Activated T-cell treated with anti-CD3 and anti-CD28 coated beads, Interleukin-2, amount 50 U/mL, for 72 hours (primary cell): Measurements from ENCODE around the gene BRSK2. TPM values are rescaled to one million over a fixed set of nuclear protein-coding genes. Genes with fewer than 3 reads are reported as not detected.
A peak's percentile ranks its signal among the peaks of the same experiment; 100 is the strongest.

Experiments
- ATAC-seq, 2 donors: fragments of 150-1000 bp; cut with Tn5 transposase; replicated peaks in 1 of 2; 2 replicates each; pipeline ENCODE4 v1.10.0; 2021; ENCODE audit warnings: moderate library complexity in 2 of 2, mild to moderate bottlenecking in 1 of 2
- DNase-seq, 2 donors: peaks; one replicate each; pipeline ENCODE4 v3.0.0; 2021 to 2022; ENCODE audit warnings: mixed read lengths in 1 of 2
- H3K27ac Mint-ChIP-seq: one replicate; pipeline ENCODE4 v1.8.0; 2022; ENCODE audit warnings: mild to moderate bottlenecking, moderate library complexity, mixed read lengths
- H3K27me3 Mint-ChIP-seq: one replicate; pipeline ENCODE4 v1.8.0; 2022; ENCODE audit warnings: low read depth, mixed read lengths
- H3K36me3 Mint-ChIP-seq, 2 donors: one replicate each; pipeline ENCODE4 v1.8.0; 2022; ENCODE audit warnings: mixed read lengths in 2 of 2, mild to moderate bottlenecking in 1 of 2; ENCODE audit not compliant: insufficient read depth in 2 of 2
- H3K4me1 Mint-ChIP-seq: one replicate; pipeline ENCODE4 v1.8.0; 2022; ENCODE audit warnings: low read depth, mixed read lengths
- H3K4me3 Mint-ChIP-seq, 2 donors: one replicate each; pipeline ENCODE4 v1.8.0; 2022; ENCODE audit warnings: mild to moderate bottlenecking in 2 of 2, mixed read lengths in 2 of 2, moderate library complexity in 2 of 2
- H3K9me3 Mint-ChIP-seq, 2 donors: one replicate each; pipeline ENCODE4 v1.8.0; 2022; ENCODE audit warnings: mixed read lengths in 2 of 2
- total RNA-seq, 2 donors: library from RNA; stranded (reverse); gene quantifications; one replicate each; pipeline ENCODE4 v1.2.3, GENCODE V29; 2022

The BRSK2 gene
- total RNA-seq, 2 donors from 2014 or later, result 0.51 to 0.84 TPM

DNA sequence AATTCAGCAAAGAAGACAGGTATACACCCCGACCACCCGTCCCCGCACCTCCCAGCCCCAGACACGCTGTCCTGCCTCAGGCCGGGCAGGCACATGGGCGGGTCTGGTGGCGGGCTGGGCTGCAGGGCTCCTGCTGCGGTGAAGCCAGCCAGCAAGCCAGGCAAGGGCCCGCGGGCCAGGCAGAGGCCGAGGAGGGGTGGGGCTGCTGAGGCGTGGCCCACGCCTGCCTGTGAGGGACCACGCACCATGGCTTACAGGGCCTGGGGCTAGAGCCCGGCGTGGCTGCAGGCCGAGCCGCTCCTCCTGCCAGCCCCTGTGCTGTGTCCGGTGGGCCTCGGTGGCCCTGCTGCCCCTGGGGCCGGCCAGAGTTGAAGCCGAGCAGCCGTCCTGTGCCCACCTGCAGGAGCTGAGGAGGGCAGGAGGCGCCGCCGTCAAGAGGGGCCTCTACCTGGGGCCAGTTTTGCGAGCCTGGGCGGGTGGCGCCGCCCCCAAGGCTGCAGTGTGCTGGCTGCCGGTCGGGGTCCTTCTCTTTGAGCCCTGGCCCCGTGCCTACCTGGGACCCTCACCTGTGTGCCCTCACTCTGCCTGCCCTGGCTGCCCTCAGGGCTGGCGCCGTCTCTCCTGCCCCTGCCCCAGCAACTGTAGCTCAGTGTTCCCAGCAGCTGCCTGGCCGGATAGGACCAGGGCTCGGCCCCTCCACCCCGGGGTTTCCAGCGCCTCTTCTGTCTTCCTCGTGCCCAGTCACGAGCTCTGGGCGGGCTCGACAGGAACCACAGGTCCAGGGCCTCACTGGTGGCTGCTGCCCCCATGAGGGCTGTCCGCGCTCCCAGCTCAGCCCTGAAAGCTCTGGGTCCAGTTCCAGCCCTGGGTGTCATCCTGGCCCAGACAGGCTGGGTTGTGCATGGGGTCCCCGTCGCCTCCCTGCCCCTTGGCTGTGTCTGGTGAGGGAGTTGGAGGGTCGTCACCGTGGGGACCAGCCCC, 58.4 kb downstream of the BRSK2 start:
- Mint-ChIP-seq H3K27me3 (no peaks in the 10 kb centered on the region), H3K36me3 (no peaks in the 10 kb centered on the region), H3K27ac (no peak overlapping the region), H3K4me1 (no peaks in the 10 kb centered on the region), H3K4me3 (no peak overlapping the region), H3K9me3 (no peaks in the 10 kb centered on the region)
- DNase-seq (no peak), ATAC-seq (no peak)

DNA sequence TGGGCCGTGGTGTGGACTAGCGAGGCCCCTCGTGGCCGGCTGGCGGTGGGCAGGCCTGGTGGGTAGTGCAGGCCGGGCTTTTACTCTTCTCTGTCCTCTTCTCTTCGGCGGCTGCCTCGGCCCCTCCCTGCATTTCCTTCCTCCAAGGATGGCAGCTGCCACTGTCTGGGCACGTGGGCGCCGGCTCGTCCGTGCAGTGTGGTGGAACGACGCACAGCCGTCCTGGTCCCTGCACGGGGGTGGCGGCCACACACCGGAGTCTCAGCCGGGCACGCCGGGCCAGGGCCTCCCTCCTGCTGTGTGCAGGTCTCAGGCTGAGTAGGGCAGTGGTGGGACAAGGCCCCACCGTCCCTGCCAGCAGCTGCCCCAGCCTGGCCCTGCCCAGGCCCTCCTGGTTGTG, 59.1 kb downstream of the BRSK2 start:
- Mint-ChIP-seq H3K27me3 (no peaks in the 10 kb centered on the region), H3K27ac (no peak overlapping the region), H3K9me3 (no peaks in the 10 kb centered on the region), H3K4me1 (no peaks in the 10 kb centered on the region), H3K4me3 (no peak overlapping the region), H3K36me3 (no peaks in the 10 kb centered on the region)
- no peak for DNase-seq
- ATAC-seq, result no peak

DNA sequence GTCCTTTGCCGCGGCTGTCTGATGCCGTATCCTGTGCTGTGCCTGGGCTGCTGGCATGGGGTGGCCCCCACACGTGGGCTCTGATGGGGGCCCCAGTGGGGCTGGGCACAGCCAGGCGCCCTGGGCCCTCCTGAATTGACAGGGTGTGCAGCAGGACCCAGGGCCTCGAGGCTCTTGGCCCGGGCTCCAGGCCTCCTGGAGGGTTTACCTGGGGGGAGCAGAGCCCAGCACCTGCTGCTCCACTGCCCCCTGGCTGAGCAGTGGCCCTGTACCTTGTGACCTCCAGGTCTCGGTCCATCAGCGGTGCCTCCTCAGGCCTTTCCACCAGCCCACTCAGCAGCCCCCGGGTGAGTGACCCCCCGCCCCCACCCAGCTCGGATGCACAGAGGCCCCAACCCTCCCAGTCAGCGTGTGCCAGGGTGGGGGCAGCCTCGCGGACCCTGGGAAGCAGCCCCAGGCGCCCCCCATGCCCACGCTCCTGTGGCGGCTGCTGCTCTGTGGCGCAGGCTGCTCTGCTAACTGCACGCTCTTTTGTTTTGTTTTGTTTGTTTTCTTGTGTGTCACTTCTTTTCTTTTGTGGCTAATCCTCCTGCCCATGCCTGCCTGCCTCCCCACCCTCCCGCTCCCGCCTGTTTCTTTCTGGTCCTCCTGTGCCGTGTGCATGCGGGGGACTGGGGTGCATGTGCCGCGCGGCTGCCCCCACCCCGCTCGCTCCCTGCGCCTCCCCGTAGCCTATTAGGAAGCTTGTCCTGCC, 59.9 kb downstream of the BRSK2 start:
- Mint-ChIP-seq H3K9me3 (no peaks in the 10 kb centered on the region), H3K27me3 (no peaks in the 10 kb centered on the region), H3K4me1 (no peaks in the 10 kb centered on the region), H3K36me3 (no peaks in the 10 kb centered on the region), H3K4me3 (no peak overlapping the region), H3K27ac (no peak overlapping the region)
- DNase-seq, result no peak
- ATAC-seq, result no peak

DNA sequence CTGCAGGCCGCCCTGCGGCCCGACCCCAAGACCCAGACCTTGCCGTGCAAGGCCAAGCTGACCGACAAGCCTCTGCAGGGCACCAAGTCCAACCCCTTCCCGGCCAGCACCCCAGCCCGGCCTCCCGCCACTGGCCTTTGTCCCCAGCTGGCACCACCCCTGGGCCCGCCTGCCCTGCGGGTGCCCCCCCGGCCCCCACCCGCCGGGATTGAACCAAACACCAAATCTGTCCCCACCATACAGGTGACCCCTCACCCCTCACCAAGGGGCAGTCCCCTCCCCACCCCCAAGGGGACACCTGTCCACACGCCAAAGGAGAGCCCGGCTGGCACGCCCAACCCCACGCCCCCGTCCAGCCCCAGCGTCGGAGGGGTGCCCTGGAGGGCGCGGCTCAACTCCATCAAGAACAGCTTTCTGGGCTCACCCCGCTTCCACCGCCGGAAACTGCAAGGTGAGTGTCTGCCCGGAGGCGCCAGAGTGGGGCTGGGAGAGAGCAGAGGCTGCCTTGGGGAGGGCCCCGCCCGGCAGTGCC, 60.7 kb downstream of the BRSK2 start:
- Mint-ChIP-seq H3K36me3 (no peaks in the 10 kb centered on the region), H3K4me1 (no peaks in the 10 kb centered on the region)

DNA sequence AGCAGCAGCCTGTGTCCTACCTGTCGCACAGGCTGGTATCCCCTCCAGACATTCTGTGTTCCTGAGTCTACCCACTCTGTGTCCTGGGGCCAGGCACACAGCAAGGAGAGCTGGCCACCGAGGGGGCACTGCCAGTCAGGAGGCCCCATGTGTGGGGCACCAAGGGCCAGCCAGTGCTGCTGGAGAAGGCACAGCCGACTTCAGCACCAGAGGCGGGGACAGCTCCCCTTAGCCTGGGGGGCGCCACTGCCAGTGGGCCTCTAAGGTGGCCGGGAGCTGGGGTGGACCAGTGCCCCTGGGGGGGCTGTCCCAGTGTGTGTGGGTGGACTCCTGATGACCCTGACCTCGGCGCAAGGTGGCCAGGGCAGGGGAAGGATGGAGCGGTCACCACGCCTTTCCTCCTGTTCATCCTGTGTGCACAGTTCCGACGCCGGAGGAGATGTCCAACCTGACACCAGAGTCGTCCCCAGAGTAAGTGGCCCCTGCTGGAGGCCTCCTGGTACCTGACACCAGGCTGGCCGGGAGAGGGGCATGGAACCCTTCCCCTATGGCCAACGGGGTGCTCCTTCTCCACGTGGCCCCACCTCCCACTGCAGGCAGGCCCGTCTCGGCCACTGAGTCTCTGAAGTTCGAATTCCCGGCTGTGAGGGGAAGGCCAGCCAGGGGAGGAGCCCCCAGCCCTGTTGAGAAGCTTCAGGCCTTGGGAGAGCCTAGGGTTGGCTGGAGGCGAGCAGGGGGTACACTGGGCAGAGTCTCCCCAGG, 61.4 kb downstream of the BRSK2 start:
- Mint-ChIP-seq H3K36me3 (no peaks in the 10 kb centered on the region), H3K27ac (no peak overlapping the region)

More for the DNA sequence above, 60.7 kb downstream of the BRSK2 start:
- Mint-ChIP-seq H3K4me3 (no peak overlapping the region), H3K27ac (no peak overlapping the region), H3K27me3 (no peaks in the 10 kb centered on the region), H3K9me3 (no peaks in the 10 kb centered on the region)
- no peak for ATAC-seq
- DNase-seq, result no peak

DNA sequence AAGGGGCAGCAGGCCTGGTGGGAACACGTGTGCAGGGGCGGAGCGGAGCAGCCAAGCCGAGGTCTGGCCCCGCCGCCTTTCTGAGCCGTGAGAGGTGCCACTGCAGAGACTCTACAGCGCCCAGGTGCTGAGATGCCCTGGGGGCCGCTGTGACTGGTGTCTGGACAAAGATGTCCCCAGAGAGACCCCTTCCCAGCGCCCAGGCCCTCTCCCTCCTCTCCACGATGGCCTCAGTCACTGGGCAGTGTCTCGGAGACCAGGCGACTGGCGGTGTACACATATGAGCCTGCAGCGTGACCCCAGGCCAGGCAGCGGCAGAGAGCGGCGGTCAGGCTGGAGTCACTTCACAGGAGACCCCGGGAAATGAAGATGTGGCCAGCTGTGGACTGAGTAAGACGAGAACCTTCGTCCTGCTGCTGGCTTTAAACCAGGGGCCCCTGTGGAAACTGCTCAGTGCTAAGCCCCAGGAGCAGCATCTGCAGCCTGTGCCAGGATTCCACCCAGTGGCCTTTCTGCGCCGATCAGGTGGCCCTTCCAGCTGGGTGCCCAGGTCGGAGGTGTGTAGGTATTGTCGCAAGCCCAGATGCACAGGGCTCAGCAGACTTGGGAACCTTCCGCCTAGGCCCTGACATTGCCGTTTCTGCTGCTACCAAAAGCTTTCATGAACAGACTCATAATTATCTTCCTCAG, 62.2 kb downstream of the BRSK2 start:
- ATAC-seq, result no peak
- DNase-seq, result no peak
- Mint-ChIP-seq H3K36me3 (no peaks in the 10 kb centered on the region), H3K27me3 (no peaks in the 10 kb centered on the region), H3K27ac (no peak overlapping the region), H3K4me3 (no peak overlapping the region), H3K4me1 (no peaks in the 10 kb centered on the region), H3K9me3 (no peaks in the 10 kb centered on the region)

More for the DNA sequence above, 61.4 kb downstream of the BRSK2 start:
- no peaks in the 10 kb centered on the region for H3K27me3 Mint-ChIP-seq
- no peaks in the 10 kb centered on the region for H3K9me3 Mint-ChIP-seq
- H3K4me3 Mint-ChIP-seq, result no peak overlapping the region
- ATAC-seq (no peak), DNase-seq (no peak)
- H3K4me1 Mint-ChIP-seq, result no peaks in the 10 kb centered on the region

DNA sequence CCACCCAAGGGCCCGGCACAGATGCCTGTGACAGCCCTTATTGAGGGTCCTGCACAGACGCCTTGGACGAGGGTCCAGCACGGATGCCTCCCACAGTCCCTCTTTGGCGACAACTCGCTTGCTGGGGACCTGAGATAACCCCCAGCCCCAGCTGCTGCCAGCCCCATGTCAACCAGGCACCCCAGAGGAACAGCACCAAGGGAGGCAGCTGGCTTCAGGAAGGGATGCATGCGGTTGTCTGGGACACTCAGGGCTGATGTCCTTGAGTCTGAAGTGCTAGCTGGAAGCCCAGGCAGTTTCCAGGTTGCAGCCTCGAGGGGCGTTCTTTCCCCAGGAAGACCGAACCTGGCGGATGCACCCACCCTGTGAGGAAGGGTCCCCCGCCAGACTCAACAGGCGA, 63.0 kb downstream of the BRSK2 start:
- H3K36me3 Mint-ChIP-seq, result no peaks in the 10 kb centered on the region
- no peaks in the 10 kb centered on the region for H3K27me3 Mint-ChIP-seq
- ATAC-seq, result no peak
- H3K4me1 Mint-ChIP-seq, result no peaks in the 10 kb centered on the region
- H3K27ac Mint-ChIP-seq, result no peak overlapping the region
- no peak overlapping the region for H3K4me3 Mint-ChIP-seq
- no peaks in the 10 kb centered on the region for H3K9me3 Mint-ChIP-seq
- no peak for DNase-seq

DNA sequence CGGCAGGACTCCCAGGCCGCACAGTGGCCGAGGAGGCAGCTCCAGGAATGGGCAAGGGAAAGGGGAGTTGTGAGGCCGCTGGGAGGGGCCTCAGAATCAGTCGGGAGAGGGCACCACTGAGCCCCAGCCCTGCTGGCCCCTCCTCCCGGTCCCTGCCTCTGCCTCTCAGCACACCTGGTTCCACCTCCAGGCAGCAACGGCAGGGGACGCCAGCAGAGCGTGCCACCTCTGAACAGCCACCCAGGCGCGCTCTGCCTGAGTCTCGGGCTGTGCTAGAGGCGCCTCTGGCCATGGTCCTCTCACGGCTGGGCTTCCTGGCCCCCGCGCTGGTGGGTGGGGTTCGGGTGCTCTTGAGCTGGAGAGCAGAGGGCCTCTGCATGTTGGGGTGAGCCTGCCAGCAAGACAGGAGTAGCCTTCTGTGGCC, 63.9 kb downstream of the BRSK2 start:
- Mint-ChIP-seq H3K4me1 (no peaks in the 10 kb centered on the region), H3K9me3 (no peaks in the 10 kb centered on the region)

DNA sequence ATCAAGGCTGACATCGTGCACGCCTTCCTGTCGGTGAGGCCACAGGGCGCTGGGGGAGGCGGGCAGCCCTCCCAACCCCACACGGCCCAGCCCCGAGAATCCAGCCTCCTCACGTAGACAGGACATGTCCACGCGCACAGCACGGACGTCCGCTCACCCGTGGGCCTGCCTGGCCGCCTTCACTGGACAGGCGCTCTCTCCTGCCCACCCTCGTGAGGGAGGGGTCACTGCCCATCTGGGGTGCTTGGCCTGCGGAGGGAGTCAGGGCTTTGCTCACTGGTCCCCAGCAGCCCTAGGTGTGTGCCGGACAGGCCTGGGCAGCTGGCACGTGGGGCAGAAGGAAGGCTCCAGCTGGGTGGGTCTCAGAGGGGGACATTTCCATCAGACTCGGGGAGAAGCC, 64.8 kb downstream of the BRSK2 start:
- no peaks in the 10 kb centered on the region for H3K27me3 Mint-ChIP-seq
- H3K27ac Mint-ChIP-seq, result no peak overlapping the region
- no peak for ATAC-seq
- no peaks in the 10 kb centered on the region for H3K36me3 Mint-ChIP-seq
- no peak overlapping the region for H3K4me3 Mint-ChIP-seq
- DNase-seq, result no peak
- no peaks in the 10 kb centered on the region for H3K9me3 Mint-ChIP-seq
- no peaks in the 10 kb centered on the region for H3K4me1 Mint-ChIP-seq

More for the DNA sequence above, 63.9 kb downstream of the BRSK2 start:
- no peak overlapping the region for H3K4me3 Mint-ChIP-seq
- DNase-seq (peak; percentile 63 to 73), ATAC-seq (peak; percentile 79 to 88)
- H3K27ac Mint-ChIP-seq, result no peak overlapping the region
- no peaks in the 10 kb centered on the region for H3K36me3 Mint-ChIP-seq
- H3K27me3 Mint-ChIP-seq, result no peaks in the 10 kb centered on the region

DNA sequence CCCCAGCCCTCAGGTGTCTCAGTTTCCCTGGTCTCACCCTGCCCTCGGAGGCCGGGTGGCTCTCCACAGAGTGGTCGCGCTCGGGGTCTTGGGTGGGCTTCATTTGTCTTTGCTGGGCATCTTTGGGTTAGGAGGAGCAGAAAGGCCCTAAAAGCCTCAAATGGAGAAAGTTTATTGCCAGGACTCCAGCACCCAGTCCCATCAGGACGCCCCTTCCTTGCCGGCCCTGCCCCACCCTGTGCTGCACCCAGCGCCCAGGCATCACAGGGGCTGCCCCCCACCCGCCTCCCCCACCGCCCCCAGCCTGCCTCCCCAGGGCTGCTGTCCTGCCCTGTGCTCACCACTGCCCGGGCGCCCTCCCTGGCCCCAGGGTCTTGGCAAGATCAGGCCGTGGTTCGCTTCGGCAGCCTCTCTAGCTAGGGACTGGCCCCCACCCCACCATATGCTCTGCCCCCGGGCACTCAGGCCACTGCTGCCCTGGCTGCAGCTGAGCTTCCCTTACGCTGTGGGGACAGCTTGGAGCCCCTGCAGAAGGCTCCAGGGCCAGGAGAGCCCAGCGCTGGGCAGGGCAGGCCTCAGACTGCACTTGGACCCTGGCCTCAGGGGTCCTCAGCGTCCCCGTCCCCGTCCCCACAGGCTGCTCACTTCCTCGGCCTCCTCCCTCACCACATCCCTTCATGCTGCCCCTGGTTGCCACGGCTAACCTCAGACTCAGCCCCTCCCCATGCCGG, 65.5 kb downstream of the BRSK2 start:
- H3K36me3 Mint-ChIP-seq, result no peaks in the 10 kb centered on the region
- no peaks in the 10 kb centered on the region for H3K9me3 Mint-ChIP-seq
- H3K4me3 Mint-ChIP-seq, result no peak overlapping the region

DNA sequence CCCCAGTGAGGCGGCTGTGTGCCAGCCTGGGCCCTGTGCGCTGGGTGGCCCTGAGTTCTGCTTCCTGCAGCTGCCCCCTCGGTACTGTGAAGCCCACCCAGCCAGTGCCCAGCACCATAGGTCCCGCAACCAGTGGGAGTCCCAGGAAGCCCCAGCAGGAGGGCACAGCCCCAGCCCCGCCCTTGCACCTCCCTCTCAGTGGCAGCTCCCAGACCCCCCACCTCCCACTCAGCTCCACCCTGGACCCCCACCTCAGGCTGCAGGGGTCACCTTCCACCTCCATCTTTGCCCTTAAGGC, 66.0 kb downstream of the BRSK2 start:
- DNase-seq (no peak), ATAC-seq (no peak)
- Mint-ChIP-seq H3K27me3 (no peaks in the 10 kb centered on the region), H3K9me3 (no peaks in the 10 kb centered on the region), H3K4me3 (no peak overlapping the region), H3K27ac (no peak overlapping the region), H3K4me1 (no peaks in the 10 kb centered on the region), H3K36me3 (no peaks in the 10 kb centered on the region)

More for the DNA sequence above, 65.5 kb downstream of the BRSK2 start:
- Mint-ChIP-seq H3K27ac (no peak overlapping the region), H3K4me1 (no peaks in the 10 kb centered on the region), H3K27me3 (no peaks in the 10 kb centered on the region)
- DNase-seq (no peak), ATAC-seq (no peak)

DNA sequence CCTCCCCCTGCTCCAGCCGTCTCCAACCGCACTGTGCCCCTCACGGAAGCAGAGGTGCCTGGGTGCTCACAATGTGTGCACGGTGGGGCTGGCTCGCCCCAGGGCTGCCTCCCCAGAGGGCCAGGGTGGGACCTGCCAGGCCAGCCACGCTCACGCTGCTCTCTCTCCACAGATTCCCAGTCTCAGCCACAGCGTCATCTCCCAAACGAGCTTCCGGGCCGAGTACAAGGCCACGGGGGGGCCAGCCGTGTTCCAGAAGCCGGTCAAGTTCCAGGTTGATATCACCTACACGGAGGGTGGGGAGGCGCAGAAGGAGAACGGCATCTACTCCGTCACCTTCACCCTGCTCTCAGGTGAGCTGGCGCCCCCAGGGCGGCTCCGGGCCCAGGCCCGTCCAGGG, 66.4 kb downstream of the BRSK2 start:
- Mint-ChIP-seq H3K36me3 (no peaks in the 10 kb centered on the region), H3K4me3 (no peak overlapping the region), H3K4me1 (no peaks in the 10 kb centered on the region), H3K9me3 (no peaks in the 10 kb centered on the region), H3K27me3 (no peaks in the 10 kb centered on the region), H3K27ac (no peak overlapping the region)
- DNase-seq (no peak), ATAC-seq (no peak)
